ENCODE results near the gene MGP.

Gene MGP

GRCh38 chr12:14849661-14850060 lies 36.0 kb downstream of the MGP start:
- H2BK5ac ChIP-seq (ENCODE audit: low read length), result no peak overlapping the region
- no peaks in the 10 kb centered on the region for H3K27me3 ChIP-seq (ENCODE audit: control insufficient read depth in 3 of 3, insufficient read depth in 3 of 3, low read depth in 1 of 3, low read length in 3 of 3)
- no peak overlapping the region for H3K23ac ChIP-seq (ENCODE audit: low read depth, low read length, poor library complexity)
- no peak overlapping the region for H3K14ac ChIP-seq (ENCODE audit: low read length)
- H3K4me1 ChIP-seq (ENCODE audit: control insufficient read depth in 2 of 2, insufficient read depth in 1 of 2, low read depth in 1 of 2, low read length in 2 of 2), result peaks cover 5 to 6% of the 10 kb centered on the region in 2 donors
- H2BK15ac ChIP-seq (ENCODE audit: low read length), result no peak overlapping the region
- no peak overlapping the region for H2BK120ac ChIP-seq (ENCODE audit: low read depth, low read length)
- H2AK5ac ChIP-seq (ENCODE audit: low read depth, low read length), result no peak overlapping the region
- H4K8ac ChIP-seq (ENCODE audit: low read depth, low read length), result no peak overlapping the region
- H2AFZ ChIP-seq (ENCODE audit: low read length), result no peak overlapping the region
- H4K91ac ChIP-seq (ENCODE audit: low read depth, low read length, poor library complexity), result no peak overlapping the region
- no peak overlapping the region for H3K27ac ChIP-seq (replicated peaks; ENCODE audit: low read length)
- H3K4me2 ChIP-seq (ENCODE audit: insufficient read depth, low read length, poor library complexity, severe bottlenecking), result no peak overlapping the region
- H3K9me3 ChIP-seq (replicated peaks in 1 of 2; ENCODE audit: control insufficient read depth in 2 of 2, insufficient read depth in 1 of 2, low read depth in 1 of 2, low read length in 2 of 2), result no peaks in the 10 kb centered on the region
- H3K79me1 ChIP-seq (ENCODE audit: low read depth, low read length), result no peaks in the 10 kb centered on the region
- no peak overlapping the region for H3K4ac ChIP-seq (ENCODE audit: low read length)
- no peak overlapping the region for H3K4me3 ChIP-seq (ENCODE audit: low read length in 2 of 2)
- no peaks in the 10 kb centered on the region for H3K36me3 ChIP-seq (replicated peaks in 1 of 2; ENCODE audit: control insufficient read depth in 2 of 2, insufficient read depth in 2 of 2, low read length in 2 of 2)
- H3K18ac ChIP-seq (ENCODE audit: low read length), result no peak overlapping the region
- no peak overlapping the region for H3K9ac ChIP-seq (ENCODE audit: low read depth, low read length, poor library complexity)
- WGBS, 2 donors (ENCODE audit: extremely low coverage in 2 of 2, insufficient read length in 2 of 2, insufficient replicate concordance in 1 of 2), result no CpG with 5 or more reads among the region's 2 CpGs
- DNase-seq (ENCODE audit: low spot score), result no peak
- H2BK12ac ChIP-seq (ENCODE audit: low read length), result no peak overlapping the region

GRCh38 chr12:14846876-14847580 lies 38.6 kb downstream of the MGP start:
- Histone ChIP-seq H3K4me1 (ENCODE audit: control insufficient read depth in 2 of 2, insufficient read depth in 1 of 2, low read depth in 1 of 2, low read length in 2 of 2) (peaks cover 4 to 5% of the 10 kb centered on the region in 2 donors), H3K27me3 (ENCODE audit: control insufficient read depth in 3 of 3, insufficient read depth in 3 of 3, low read depth in 1 of 3, low read length in 3 of 3) (no peaks in the 10 kb centered on the region), H3K36me3 (replicated peaks in 1 of 2; ENCODE audit: control insufficient read depth in 2 of 2, insufficient read depth in 2 of 2, low read length in 2 of 2) (no peaks in the 10 kb centered on the region), H3K4ac (ENCODE audit: low read length) (no peak overlapping the region), H3K79me1 (ENCODE audit: low read depth, low read length) (no peaks in the 10 kb centered on the region), H4K91ac (ENCODE audit: low read depth, low read length, poor library complexity) (no peak overlapping the region), H3K4me3 (ENCODE audit: low read length in 2 of 2) (no peak overlapping the region), H3K9me3 (replicated peaks in 1 of 2; ENCODE audit: control insufficient read depth in 2 of 2, insufficient read depth in 1 of 2, low read depth in 1 of 2, low read length in 2 of 2) (no peaks in the 10 kb centered on the region), H3K27ac (replicated peaks; ENCODE audit: low read length) (no peak overlapping the region), H2AK5ac (ENCODE audit: low read depth, low read length) (no peak overlapping the region), H3K18ac (ENCODE audit: low read length) (no peak overlapping the region), H2BK120ac (ENCODE audit: low read depth, low read length) (no peak overlapping the region), H3K23ac (ENCODE audit: low read depth, low read length, poor library complexity) (no peak overlapping the region), H2BK12ac (ENCODE audit: low read length) (no peak overlapping the region), H3K9ac (ENCODE audit: low read depth, low read length, poor library complexity) (no peak overlapping the region), H3K4me2 (ENCODE audit: insufficient read depth, low read length, poor library complexity, severe bottlenecking) (no peak overlapping the region), H2BK15ac (ENCODE audit: low read length) (no peak overlapping the region), H2AFZ (ENCODE audit: low read length) (no peak overlapping the region), H2BK5ac (ENCODE audit: low read length) (no peak overlapping the region), H4K8ac (ENCODE audit: low read depth, low read length) (no peak overlapping the region), H3K14ac (ENCODE audit: low read length) (no peak overlapping the region)
- DNase-seq (ENCODE audit: low spot score), result no peak
- WGBS, 2 donors (ENCODE audit: extremely low coverage in 2 of 2, insufficient read length in 2 of 2, insufficient replicate concordance in 1 of 2), result 100% methylated on average over 1 of the region's 4 CpGs

GRCh38 chr12:14846042-14846587 lies 39.5 kb downstream of the MGP start:
- Histone ChIP-seq H3K4me2 (ENCODE audit: insufficient read depth, low read length, poor library complexity, severe bottlenecking) (no peak overlapping the region), H3K23ac (ENCODE audit: low read depth, low read length, poor library complexity) (no peak overlapping the region), H2AK5ac (ENCODE audit: low read depth, low read length) (no peak overlapping the region), H2AFZ (ENCODE audit: low read length) (no peak overlapping the region), H2BK120ac (ENCODE audit: low read depth, low read length) (no peak overlapping the region), H3K4me3 (ENCODE audit: low read length in 2 of 2) (no peak overlapping the region), H3K18ac (ENCODE audit: low read length) (no peak overlapping the region), H3K36me3 (replicated peaks in 1 of 2; ENCODE audit: control insufficient read depth in 2 of 2, insufficient read depth in 2 of 2, low read length in 2 of 2) (no peaks in the 10 kb centered on the region), H3K27me3 (ENCODE audit: control insufficient read depth in 3 of 3, insufficient read depth in 3 of 3, low read depth in 1 of 3, low read length in 3 of 3) (no peaks in the 10 kb centered on the region), H3K79me1 (ENCODE audit: low read depth, low read length) (no peaks in the 10 kb centered on the region), H3K14ac (ENCODE audit: low read length) (no peak overlapping the region), H3K9me3 (replicated peaks in 1 of 2; ENCODE audit: control insufficient read depth in 2 of 2, insufficient read depth in 1 of 2, low read depth in 1 of 2, low read length in 2 of 2) (no peaks in the 10 kb centered on the region), H2BK5ac (ENCODE audit: low read length) (no peak overlapping the region), H2BK15ac (ENCODE audit: low read length) (no peak overlapping the region), H3K9ac (ENCODE audit: low read depth, low read length, poor library complexity) (no peak overlapping the region), H4K91ac (ENCODE audit: low read depth, low read length, poor library complexity) (no peak overlapping the region), H3K4me1 (ENCODE audit: control insufficient read depth in 2 of 2, insufficient read depth in 1 of 2, low read depth in 1 of 2, low read length in 2 of 2) (peaks cover 3 to 4% of the 10 kb centered on the region in 2 donors), H2BK12ac (ENCODE audit: low read length) (no peak overlapping the region), H4K8ac (ENCODE audit: low read depth, low read length) (no peak overlapping the region), H3K27ac (replicated peaks; ENCODE audit: low read length) (no peak overlapping the region), H3K4ac (ENCODE audit: low read length) (no peak overlapping the region)
- DNase-seq (ENCODE audit: low spot score), result no peak
- WGBS, 2 donors (ENCODE audit: extremely low coverage in 2 of 2, insufficient read length in 2 of 2, insufficient replicate concordance in 1 of 2), result no CpG with 5 or more reads among the region's 3 CpGs

DNA sequence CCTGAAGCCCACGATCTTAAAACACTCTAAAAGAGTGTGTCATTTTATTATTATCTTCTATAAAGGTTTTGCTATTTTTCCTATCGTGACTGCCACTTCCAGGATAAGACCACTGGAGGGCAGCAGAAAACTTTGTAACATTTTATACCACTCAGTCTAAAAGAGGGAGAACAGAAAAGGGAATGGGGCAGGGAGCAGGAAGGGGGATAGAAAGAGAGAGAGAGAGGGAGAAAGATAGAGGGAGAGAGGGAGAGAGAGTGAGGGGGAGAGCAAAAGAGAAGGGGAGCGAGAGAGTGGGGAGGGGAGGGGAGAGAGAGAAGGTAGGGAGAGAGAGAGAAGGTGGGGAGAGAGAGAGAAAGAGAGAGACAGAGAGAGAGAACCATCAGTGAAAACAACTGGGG lies 40.3 kb downstream of the MGP start:
- no peak overlapping the region for H4K8ac ChIP-seq (ENCODE audit: low read depth, low read length)
- H2BK12ac ChIP-seq (ENCODE audit: low read length), result no peak overlapping the region
- no peak overlapping the region for H3K14ac ChIP-seq (ENCODE audit: low read length)
- H2BK15ac ChIP-seq (ENCODE audit: low read length), result no peak overlapping the region
- H2BK5ac ChIP-seq (ENCODE audit: low read length), result no peak overlapping the region
- no peak overlapping the region for H2AK5ac ChIP-seq (ENCODE audit: low read depth, low read length)
- WGBS, 2 donors (ENCODE audit: extremely low coverage in 2 of 2, insufficient read length in 2 of 2, insufficient replicate concordance in 1 of 2), result no CpG with 5 or more reads among the region's 3 CpGs
- no peaks in the 10 kb centered on the region for H3K9me3 ChIP-seq (replicated peaks in 1 of 2; ENCODE audit: control insufficient read depth in 2 of 2, insufficient read depth in 1 of 2, low read depth in 1 of 2, low read length in 2 of 2)
- H3K27ac ChIP-seq (replicated peaks; ENCODE audit: low read length), result no peak overlapping the region
- no peak overlapping the region for H3K4me3 ChIP-seq (ENCODE audit: low read length in 2 of 2)
- H3K4ac ChIP-seq (ENCODE audit: low read length), result no peak overlapping the region
- H3K9ac ChIP-seq (ENCODE audit: low read depth, low read length, poor library complexity), result no peak overlapping the region
- no peak overlapping the region for H2AFZ ChIP-seq (ENCODE audit: low read length)
- no peaks in the 10 kb centered on the region for H3K36me3 ChIP-seq (replicated peaks in 1 of 2; ENCODE audit: control insufficient read depth in 2 of 2, insufficient read depth in 2 of 2, low read length in 2 of 2)
- no peaks in the 10 kb centered on the region for H3K27me3 ChIP-seq (ENCODE audit: control insufficient read depth in 3 of 3, insufficient read depth in 3 of 3, low read depth in 1 of 3, low read length in 3 of 3)
- DNase-seq (ENCODE audit: low spot score), result peak; percentile 45
- H2BK120ac ChIP-seq (ENCODE audit: low read depth, low read length), result no peak overlapping the region
- no peak overlapping the region for H4K91ac ChIP-seq (ENCODE audit: low read depth, low read length, poor library complexity)
- H3K23ac ChIP-seq (ENCODE audit: low read depth, low read length, poor library complexity), result no peak overlapping the region
- peaks cover 0 to 2% of the 10 kb centered on the region in 2 donors for H3K4me1 ChIP-seq (ENCODE audit: control insufficient read depth in 2 of 2, insufficient read depth in 1 of 2, low read depth in 1 of 2, low read length in 2 of 2)
- no peaks in the 10 kb centered on the region for H3K79me1 ChIP-seq (ENCODE audit: low read depth, low read length)
- no peak overlapping the region for H3K4me2 ChIP-seq (ENCODE audit: insufficient read depth, low read length, poor library complexity, severe bottlenecking)
- no peak overlapping the region for H3K18ac ChIP-seq (ENCODE audit: low read length)
